ENCODE measurements around the gene EIF3C.
"Not testable (repeated sequence)": the region's sequence is repeated elsewhere in the genome, so short reads cannot be mapped to it uniquely, and the experiment has no call there.

Gene EIF3C

GRCh38 chr16:28711220-28712083 is at the start of gene EIF3C:
EIF3C (plus strand) TSS chr16:28711464; CDS start chr16:28711687, 223 bp downstream.
- DNase-seq, result not testable (repeated sequence)

- DNase-seq, result not testable (repeated sequence)
These were observed 45.0 kb upstream of the EIF3C start for GRCh38 chr16:28666264-28666663.

GRCh38 chr16:28667480-28667879 is 43.8 kb upstream of the EIF3C start:
- not testable (repeated sequence) for DNase-seq

GRCh38 chr16:28668199-28668598 is 43.1 kb upstream of the EIF3C start:
- not testable (repeated sequence) for DNase-seq

GRCh38 chr16:28688327-28688952 is 22.8 kb upstream of the EIF3C start:
- not testable (repeated sequence) for DNase-seq

GRCh38 chr16:28689425-28689824 is 21.8 kb upstream of the EIF3C start:
- DNase-seq, result not testable (repeated sequence)

- not testable (repeated sequence) for DNase-seq
These were observed 19.5 kb upstream of the EIF3C start for GRCh38 chr16:28691722-28692121.

- not testable (repeated sequence) for DNase-seq
These were observed 17.9 kb upstream of the EIF3C start for GRCh38 chr16:28693257-28693950.

GRCh38 chr16:28699792-28700191 is 11.5 kb upstream of the EIF3C start:
- DNase-seq, result not testable (repeated sequence)

GRCh38 chr16:28700349-28700748 is 10.9 kb upstream of the EIF3C start:
- DNase-seq, result not testable (repeated sequence)

GRCh38 chr16:28701384-28701783 is 9.9 kb upstream of the EIF3C start:
- DNase-seq, result not testable (repeated sequence)

- DNase-seq, result not testable (repeated sequence)
These were observed 7.0 kb upstream of the EIF3C start for GRCh38 chr16:28704246-28704645.

GRCh38 chr16:28722852-28723650 is 11.8 kb downstream of the EIF3C start:
- not testable (repeated sequence) for DNase-seq

- not testable (repeated sequence) for DNase-seq
These were observed 20.0 kb downstream of the EIF3C start for GRCh38 chr16:28731253-28731652.

- not testable (repeated sequence) for DNase-seq
These were observed 21.3 kb downstream of the EIF3C start for GRCh38 chr16:28732455-28733124.

- DNase-seq, result not testable (repeated sequence)
These were observed 28.5 kb downstream of the EIF3C start for GRCh38 chr16:28739787-28740186.

- not testable (repeated sequence) for DNase-seq
These were observed 29.4 kb downstream of the EIF3C start for GRCh38 chr16:28740631-28741030.

GRCh38 chr16:28741295-28741694 is 30.0 kb downstream of the EIF3C start:
- not testable (repeated sequence) for DNase-seq

- not testable (repeated sequence) for DNase-seq
These were observed 35.5 kb downstream of the EIF3C start for GRCh38 chr16:28746618-28747350.

- not testable (repeated sequence) for DNase-seq
These were observed 38.8 kb downstream of the EIF3C start for GRCh38 chr16:28749997-28750465.
